K562 (cell line): Measurements from ENCODE around the gene PYGB. TPM values are rescaled to one million over a fixed set of nuclear protein-coding genes. Genes with fewer than 3 reads are reported as not detected.

Experiments
- ATAC-seq: fragments of 200-7000 bp; cut with Tn5 transposase; 3 replicates; pipeline ENCODE4 v1.9.1; 2020; ENCODE audit warnings: moderate library complexity
- BruUV-seq: library from RNA; stranded (reverse); fragments of 400-500 nt; replicated peaks from 2 replicates; lab custom pipeline; 2021; lab: Mats Ljungman, UMichigan
- CTCF ChIA-PET: fragments of 300-600 bp; formaldehyde crosslinking; extraction: SDS; loops from one replicate; lab custom pipeline; 2021; ENCODE audit warnings: low intra/inter-chr PET ratio; lab: Yijun Ruan, JAX
- POLR2A ChIA-PET: fragments of 300-600, 350-650 bp; sonication (Branson Sonifier 250); formaldehyde crosslinking; extraction: SDS; loops from one replicate; lab custom pipeline; 2021; ENCODE audit warnings: antibody characterized with exemption, inconsistent platforms; lab: Yijun Ruan, JAX
- DNase-seq, 4 experiments: peaks; one replicate each; pipeline versions ENCODE4 v3.0.0 to v3.0.0-alpha.2; 2011 to 2018; ENCODE audit warnings: low spot score in 3 of 4, mixed read lengths in 3 of 4; ENCODE audit errors: extremely low read depth in 1 of 4
- FAIRE-seq: peaks from 2 replicates; lab custom pipeline; 2011; peaks lifted over from hg19 to GRCh38; lab: Jason Lieb, UNC
- H2AFZ ChIP-seq: 2 replicates; pipeline ENCODE4 v1.6.0; 2011; ENCODE audit warnings: low read depth, low read length, control low read depth, inconsistent platforms
- H3K27ac ChIP-seq: fragments of 200-600 bp; 3 replicates; pipeline ENCODE4 v1.8.0; 2011; ENCODE audit warnings: low read depth, mild to moderate bottlenecking, control low read depth, inconsistent platforms, low read length, moderate library complexity, mixed read lengths; ENCODE audit errors: extremely low read depth
- H3K27me3 ChIP-seq, 2 experiments: fragments of 300-600 bp in 1 of 2; 2 replicates in 1 of 2; 3 replicates in 1 of 2; pipeline versions ENCODE4 v1.6.0 to v1.8.0; 2011; ENCODE audit warnings: inconsistent platforms in 2 of 2, low read length in 2 of 2, mild to moderate bottlenecking in 1 of 2, mixed read lengths in 1 of 2, moderate library complexity in 1 of 2; ENCODE audit not compliant: control insufficient read depth in 2 of 2, insufficient read depth in 2 of 2
- H3K36me3 ChIP-seq: fragments of 300-600 bp; 3 replicates; pipeline ENCODE4 v1.8.0; 2011; ENCODE audit warnings: mild to moderate bottlenecking, low read length, inconsistent platforms; ENCODE audit not compliant: control insufficient read depth, insufficient read depth
- H3K4me1 ChIP-seq, 2 experiments: fragments of 200-600 bp in 1 of 2; replicated peaks in 1 of 2; 2 replicates in 1 of 2; 3 replicates in 1 of 2; pipeline versions ENCODE4 v1.5.1 to v1.8.0; 2011; ENCODE audit warnings: inconsistent platforms in 2 of 2, low read length in 2 of 2, mild to moderate bottlenecking in 1 of 2, mixed read lengths in 1 of 2, moderate library complexity in 1 of 2; ENCODE audit not compliant: control insufficient read depth in 2 of 2, insufficient read depth in 2 of 2
- H3K4me2 ChIP-seq: 2 replicates; pipeline ENCODE4 v1.6.1; 2011; ENCODE audit warnings: low read length, control low read depth, inconsistent platforms, mixed read lengths; ENCODE audit not compliant: insufficient read depth
- H3K4me3 ChIP-seq: fragments of 200-600 bp; sonication (generic), shearing (Covaris generic); 2 replicates; pipeline ENCODE4 v1.5.1; 2016; ENCODE audit warnings: control low read depth, inconsistent platforms
- H3K79me2 ChIP-seq: fragments of 200-600 bp; 3 replicates; pipeline ENCODE4 v1.8.0; 2011; ENCODE audit warnings: low read length, inconsistent platforms; ENCODE audit not compliant: control insufficient read depth, insufficient read depth
- H3K9ac ChIP-seq, 2 experiments: 2 replicates each; pipeline versions ENCODE4 v1.6.0 to v1.6.1; 2011; ENCODE audit warnings: low read depth in 2 of 2, low read length in 2 of 2, control low read depth in 1 of 2, inconsistent platforms in 1 of 2, mild to moderate bottlenecking in 1 of 2, mixed read lengths in 1 of 2; ENCODE audit not compliant: insufficient read depth in 1 of 2
- H3K9me1 ChIP-seq: one replicate; pipeline ENCODE4 v1.6.0; 2011; ENCODE audit warnings: inconsistent platforms, mild to moderate bottlenecking, low read length, moderate library complexity; ENCODE audit not compliant: control insufficient read depth, insufficient read depth
- H3K9me3 ChIP-seq: replicated peaks from 2 replicates; pipeline ENCODE4 v1.5.1; 2011; ENCODE audit warnings: low read depth, low read length, inconsistent platforms; ENCODE audit not compliant: control insufficient read depth, insufficient read depth
- H4K20me1 ChIP-seq: replicated peaks from 2 replicates; pipeline ENCODE4 v1.6.1; 2011; ENCODE audit warnings: low read length, inconsistent platforms, mixed read lengths; ENCODE audit not compliant: control insufficient read depth, insufficient read depth
- DPF2 ChIP-seq: fragments of 450-650 bp; IDR thresholded peaks from 2 replicates; pipeline ENCODE4 v1.6.1; 2016
- ZNF24 ChIP-seq: fragments of 450-650 bp; IDR thresholded peaks from 2 replicates; pipeline ENCODE4 v1.6.1; 2016
- ZNF431 ChIP-seq: sonication (generic); formaldehyde crosslinking; IDR thresholded peaks from 2 replicates; pipeline ENCODE4 v1.8.0; 2022; ENCODE audit warnings: mild to moderate bottlenecking, missing genetic modification reagents
- WGBS: fragments of 100-300 bp; shearing (Covaris generic); methylation state at CpG from one replicate; pipeline ENCODE4 v1.1.6; 2016; ENCODE audit warnings: low coverage, mixed read lengths; ENCODE audit not compliant: insufficient coverage; ENCODE audit errors: missing lambda C conversion rate; 5-methylcytosine and 5-hydroxymethylcytosine counted together
- in situ Hi-C: fragments of 300-500 bp; cut with MboI; formaldehyde crosslinking; loops from 4 replicates; pipeline ENCODE4 v1.15.0; 2018; ENCODE audit warnings: inconsistent platforms, mixed read lengths
- intact Hi-C: fragments of 100-400 bp; cut with micrococcal nuclease; formaldehyde crosslinking; loops from 2 replicates; pipeline ENCODE4 v1.14.2; 2022
- polyA plus RNA-seq, 8 experiments: library from polyadenylated mRNA; depleted of rRNA in 4 of 8; stranded (reverse) in 5 of 8; unstranded in 3 of 8; fragments of >200 nt; fragmentation: Nextera tagmentation in 2 of 8; fragmentation: Illumina TruSeq in 1 of 8; extraction: Ambion mirVana in 2 of 8; extraction: Trizol in 1 of 8; gene quantifications; 2 replicates each; pipeline versions ENCODE4 v1.2.1 to v1.2.3, GENCODE V29; 2011 to 2014; ENCODE audit warnings: inconsistent platforms in 1 of 8, missing spikeins in 1 of 8
- total RNA-seq, 7 experiments: library from RNA; depleted of rRNA in 6 of 7; stranded (reverse); fragments of >200 nt in 6 of 7; fragmentation: Illumina TruSeq in 2 of 7; extraction: Trizol in 2 of 7; gene quantifications; 2 replicates each; pipeline versions ENCODE4 v1.2.1 to v1.2.3, GENCODE V29; 2011 to 2021; ENCODE audit warnings: low replicate concordance in 1 of 7
- TF ChIP-seq, protein P1 (sequence below): sonication (generic); IDR thresholded peaks from 2 replicates; pipeline ENCODE4 v1.6.1; 2016
- TF ChIP-seq, protein P2 (sequence below): sonication (generic); formaldehyde crosslinking; IDR thresholded peaks from 2 replicates; pipeline ENCODE4 v1.8.0; 2022; ENCODE audit warnings: mild to moderate bottlenecking, missing genetic modification reagents

PYGB gene
- total and polyA plus RNA-seq, 9 of the 15 experiments (the other 6 are each of a cell fraction or from before 2014, with no cell fraction given): 0.34 to 18.0 (median 9.8) TPM

DNA sequence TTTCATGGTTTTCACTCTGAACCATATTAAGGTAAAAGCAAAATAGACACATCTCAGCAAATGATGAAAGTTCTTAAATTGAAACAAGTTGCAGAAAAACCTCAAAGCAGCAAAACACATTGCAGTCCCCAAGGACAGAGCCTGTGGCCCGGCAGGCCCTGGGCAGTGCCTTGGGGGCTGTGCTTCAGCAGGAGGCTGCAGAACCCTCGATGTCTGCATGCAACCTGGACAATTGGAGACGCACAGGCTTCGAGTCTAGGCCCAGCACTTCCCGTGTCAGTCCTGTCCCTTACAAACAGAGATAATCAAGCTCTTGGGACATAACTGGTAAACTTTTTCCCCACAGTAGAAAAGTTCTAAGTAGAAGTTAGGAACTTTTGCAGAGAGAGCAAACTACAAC lies 9.2 kb downstream of the PYGB start:
- POLR2A ChIA-PET: interaction anchor here (0.8 kb wide), 1 partner anchor 9 kb away, joined by 3 read pairs; the partner anchor contains the start of gene PYGB
- no peaks in the 10 kb centered on the region for H3K9me1 ChIP-seq
- no peaks in the 10 kb centered on the region for H4K20me1 ChIP-seq
- peaks cover 8% of the 10 kb centered on the region; the same call in 1 of the 3 replicates for H3K36me3 ChIP-seq
- CTCF ChIA-PET: no interaction called here
- FAIRE-seq (no peak), DNase-seq (no peak), ATAC-seq (no peak)
- H3K27me3 ChIP-seq: no peaks in the 10 kb centered on the region
- H3K9me3 ChIP-seq: no peaks in the 10 kb centered on the region
- H3K79me2 ChIP-seq: no peaks in the 10 kb centered on the region; the same call in 2 of the 3 replicates
- H2AFZ ChIP-seq: no peak overlapping the region
- H3K4me1 ChIP-seq: peaks cover 2 to 6% of the 10 kb centered on the region in 2 experiments; a peak in 4 of 5 replicates
- WGBS: 80% methylated on average over 5 of the region's 5 CpGs
- in situ Hi-C loops: no loop called here
- intact Hi-C loops: no loop called here
- BruUV-seq: no TSS peak
- H3K9ac ChIP-seq: no peak overlapping the region
- H3K4me2 ChIP-seq: no peak overlapping the region
- no peak overlapping the region for H3K27ac ChIP-seq
- TF ChIP-seq, protein P1, sequence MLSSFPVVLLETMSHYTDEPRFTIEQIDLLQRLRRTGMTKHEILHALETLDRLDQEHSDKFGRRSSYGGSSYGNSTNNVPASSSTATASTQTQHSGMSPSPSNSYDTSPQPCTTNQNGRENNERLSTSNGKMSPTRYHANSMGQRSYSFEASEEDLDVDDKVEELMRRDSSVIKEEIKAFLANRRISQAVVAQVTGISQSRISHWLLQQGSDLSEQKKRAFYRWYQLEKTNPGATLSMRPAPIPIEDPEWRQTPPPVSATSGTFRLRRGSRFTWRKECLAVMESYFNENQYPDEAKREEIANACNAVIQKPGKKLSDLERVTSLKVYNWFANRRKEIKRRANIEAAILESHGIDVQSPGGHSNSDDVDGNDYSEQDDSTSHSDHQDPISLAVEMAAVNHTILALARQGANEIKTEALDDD: no peak
- no peak for TF ChIP-seq ZNF24
- TF ChIP-seq, protein P2, sequence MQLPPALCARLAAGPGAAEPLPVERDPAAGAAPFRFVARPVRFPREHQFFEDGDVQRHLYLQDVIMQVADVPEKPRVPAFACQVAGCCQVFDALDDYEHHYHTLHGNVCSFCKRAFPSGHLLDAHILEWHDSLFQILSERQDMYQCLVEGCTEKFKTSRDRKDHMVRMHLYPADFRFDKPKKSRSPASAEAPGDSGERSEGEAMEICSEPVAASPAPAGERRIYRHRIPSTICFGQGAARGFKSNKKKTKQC (CRISPR knock-in tag): no peak
- TF ChIP-seq DPF2: no peak
- no peak for TF ChIP-seq ZNF431 (CRISPR knock-in tag)
- H3K4me3 ChIP-seq: no peak overlapping the region
